HEK293 (cell line): ENCODE results near the gene PLEKHM1.

Experiments used
- CTCF ChIA-PET: fragments of 350-600 bp; formaldehyde crosslinking; extraction: SDS; loops from one replicate; lab custom pipeline; 2021; ENCODE audit warnings: antibody characterized with exemption; lab: Yijun Ruan, JAX
- POLR2A ChIA-PET: fragments of 300-600 bp; formaldehyde crosslinking; extraction: SDS; loops from one replicate; lab custom pipeline; 2020; ENCODE audit warnings: antibody characterized with exemption, inconsistent platforms; lab: Yijun Ruan, JAX
- H3K27ac ChIP-seq: fragments of 200-500 bp; sonication (Bioruptor generic); 2 replicates; pipeline ENCODE4 v1.5.1; 2014; ENCODE audit warnings: low read depth, low read length, control low read depth, inconsistent platforms; ENCODE audit errors: extremely low read depth
- H3K36me3 ChIP-seq, 2 experiments: fragments of 200-500 bp in 1 of 2; sonication (Bioruptor generic) in 1 of 2; 1 replicate in 1 of 2; 2 replicates in 1 of 2; pipeline ENCODE4 v1.5.1; 2014 to 2017; ENCODE audit warnings: inconsistent platforms in 2 of 2, low read length in 2 of 2; ENCODE audit not compliant: control insufficient read depth in 2 of 2, insufficient read depth in 1 of 2
- H3K4me1 ChIP-seq: fragments of 200-500 bp; sonication (Bioruptor generic); 2 replicates; pipeline ENCODE4 v1.5.1; 2014; ENCODE audit warnings: mild to moderate bottlenecking, low read length, inconsistent platforms; ENCODE audit not compliant: control insufficient read depth, insufficient read depth
- H3K4me3 ChIP-seq: 2 replicates; pipeline ENCODE4 v1.5.1; 2011; ENCODE audit warnings: low read depth, mild to moderate bottlenecking, control low read depth, low read length, moderate library complexity
- H3K9me3 ChIP-seq: fragments of 200-500 bp; sonication (Bioruptor generic); 2 replicates; pipeline ENCODE4 v1.5.1; 2014; ENCODE audit warnings: low read depth, low read length, inconsistent platforms; ENCODE audit not compliant: control insufficient read depth, insufficient read depth
- GLIS2 ChIP-seq: fragments of 450-650 bp; formaldehyde crosslinking; IDR thresholded peaks from 2 replicates; pipeline ENCODE4 v1.5.1; 2016; ENCODE audit warnings: missing biosample characterization, missing genetic modification characterization
- KLF8 ChIP-seq: fragments of 450-650 bp; formaldehyde crosslinking; IDR thresholded peaks from 2 replicates; pipeline ENCODE4 v1.5.1; 2016; ENCODE audit warnings: missing biosample characterization, missing genetic modification characterization
- SCRT2 ChIP-seq: fragments of 450-650 bp; formaldehyde crosslinking; IDR thresholded peaks from 2 replicates; pipeline ENCODE4 v1.5.1; 2016; ENCODE audit warnings: missing biosample characterization, missing genetic modification characterization
- WT1 ChIP-seq: fragments of 450-650 bp; formaldehyde crosslinking; IDR thresholded peaks from 2 replicates; pipeline ENCODE4 v1.5.1; 2016; ENCODE audit warnings: missing biosample characterization, missing genetic modification characterization
- ZBTB17 ChIP-seq: fragments of 450-650 bp; formaldehyde crosslinking; IDR thresholded peaks from 2 replicates; pipeline ENCODE4 v1.5.1; 2016; ENCODE audit warnings: missing biosample characterization, missing genetic modification characterization
- ZNF132 ChIP-seq: fragments of 450-650 bp; formaldehyde crosslinking; IDR thresholded peaks from 2 replicates; pipeline ENCODE4 v1.5.1; 2017; ENCODE audit warnings: missing biosample characterization, missing genetic modification characterization, borderline replicate concordance
- ZNF155 ChIP-seq: fragments of 450-650 bp; formaldehyde crosslinking; IDR thresholded peaks from 2 replicates; pipeline ENCODE4 v1.5.1; 2016; ENCODE audit warnings: missing biosample characterization, missing genetic modification characterization
- ZNF335 ChIP-seq: fragments of 450-650 bp; formaldehyde crosslinking; conservative IDR thresholded peaks from 2 replicates; pipeline ENCODE4 v1.5.1; 2016; ENCODE audit warnings: missing biosample characterization, missing genetic modification characterization
- ZNF354C ChIP-seq: fragments of 450-650 bp; formaldehyde crosslinking; IDR thresholded peaks from 2 replicates; pipeline ENCODE4 v1.5.1; 2016; ENCODE audit warnings: missing biosample characterization, missing genetic modification characterization, low read depth, borderline replicate concordance
- ZNF433 ChIP-seq: fragments of 450-650 bp; formaldehyde crosslinking; IDR thresholded peaks from 2 replicates; pipeline ENCODE4 v1.5.1; 2016; ENCODE audit warnings: missing biosample characterization, missing genetic modification characterization, low read depth
- ZNF571 ChIP-seq: fragments of 450-650 bp; formaldehyde crosslinking; IDR thresholded peaks from 2 replicates; pipeline ENCODE4 v1.5.0; 2017; ENCODE audit warnings: missing biosample characterization, missing genetic modification characterization
- ZNF664 ChIP-seq: fragments of 450-650 bp; formaldehyde crosslinking; IDR thresholded peaks from 2 replicates; pipeline ENCODE4 v1.5.1; 2016; ENCODE audit warnings: missing biosample characterization, missing genetic modification characterization
- ZXDB ChIP-seq: fragments of 450-650 bp; formaldehyde crosslinking; IDR thresholded peaks from 2 replicates; pipeline ENCODE4 v1.5.1; 2016; ENCODE audit warnings: missing biosample characterization, missing genetic modification characterization
- TF ChIP-seq, protein P1 (sequence below): fragments of 450-650 bp; formaldehyde crosslinking; IDR thresholded peaks from 2 replicates; pipeline ENCODE4 v1.5.1; 2016; ENCODE audit warnings: missing biosample characterization, missing genetic modification characterization
- TF ChIP-seq, protein P2 (sequence below): fragments of 450-650 bp; formaldehyde crosslinking; IDR thresholded peaks from 2 replicates; pipeline ENCODE4 v1.5.1; 2016; ENCODE audit warnings: missing biosample characterization, missing genetic modification characterization, borderline replicate concordance
- TF ChIP-seq, protein P3 (sequence below): fragments of 450-650 bp; formaldehyde crosslinking; IDR thresholded peaks from 2 replicates; pipeline ENCODE4 v1.5.1; 2016; ENCODE audit warnings: missing biosample characterization, missing genetic modification characterization

Gene PLEKHM1

DNA sequence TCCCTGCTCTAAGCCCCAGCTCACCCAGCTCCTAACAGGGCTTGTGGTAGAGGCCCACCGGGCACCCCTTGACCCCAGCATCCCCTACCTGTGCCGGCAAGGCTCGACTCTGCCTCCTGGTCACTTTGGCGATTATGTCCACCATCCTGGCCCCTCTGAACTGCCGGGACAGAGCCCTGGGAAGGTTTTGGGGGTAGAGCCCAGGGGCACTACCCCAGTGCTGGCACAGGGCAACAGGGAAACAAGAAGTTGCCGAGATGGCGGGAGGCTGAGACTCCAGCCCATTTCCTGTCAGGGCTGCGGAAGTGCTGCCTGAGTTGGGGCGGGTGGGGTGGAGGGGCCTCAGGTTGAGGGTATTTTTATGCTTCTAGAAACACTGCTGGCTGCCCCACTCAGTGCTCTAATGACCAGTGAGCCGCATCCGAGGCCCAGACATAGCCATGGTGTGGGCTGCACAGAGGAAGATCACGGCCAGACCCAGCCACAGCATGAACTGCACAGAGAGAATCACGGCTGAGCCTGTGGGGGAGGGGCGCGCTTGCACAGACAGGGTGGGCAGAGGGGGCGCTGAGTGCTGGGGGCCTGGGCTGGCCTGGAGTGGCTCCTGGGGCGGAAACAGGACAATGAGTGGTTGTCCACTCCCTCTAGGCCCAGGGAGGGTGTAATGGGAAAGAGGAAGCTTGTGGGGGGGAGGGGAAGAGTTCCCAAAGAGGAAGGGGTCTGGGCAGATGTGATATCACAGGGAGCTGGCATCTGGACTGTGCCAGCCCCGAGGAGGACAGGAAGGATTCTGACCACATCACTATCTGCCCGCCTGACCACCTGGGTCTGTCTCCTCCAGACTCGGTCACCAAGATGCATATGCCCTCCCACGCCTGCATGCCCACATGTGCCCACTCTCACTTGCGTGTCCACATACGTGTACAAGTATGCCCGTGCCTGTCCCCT is 80.1 kb downstream of the PLEKHM1 start:
- Histone ChIP-seq H3K9me3 (no peaks in the 10 kb centered on the region), H3K4me1 (no peaks in the 10 kb centered on the region), H3K36me3 (peaks cover 0 to 10% of the 10 kb centered on the region in 2 experiments; a peak in 2 of 3 replicates), H3K27ac (no peak overlapping the region), H3K4me3 (no peak overlapping the region)
- ChIA-PET CTCF (interaction anchor here (0.5 to 2.1 kb wide), 3 partner anchors 12 to 27 kb away, joined by 3 to 14 read pairs (median 3); no protein-coding TSS in a partner anchor), POLR2A (interaction anchor here (2.5 kb wide), 1 partner anchor 15 kb away, joined by 10 read pairs; no protein-coding TSS in a partner anchor)
- TF ChIP-seq ZNF571 (tag by site-specific recombination) (no peak), KLF8 (tag by site-specific recombination) (no peak), SCRT2 (tag by site-specific recombination) (no peak)

- POLR2A ChIA-PET, result no interaction called here
- H3K36me3 ChIP-seq, result peaks cover 0 to 16% of the 10 kb centered on the region in 2 experiments; a peak in 2 of 3 replicates
- H3K4me3 ChIP-seq, result no peak overlapping the region
- no peak overlapping the region for H3K27ac ChIP-seq
- TF ChIP-seq ZNF335 (tag by site-specific recombination), result no peak
- TF ChIP-seq ZNF155, result no peak
- TF ChIP-seq ZNF354C, result no peak
- no peak for TF ChIP-seq ZNF664 (tag by site-specific recombination)
- no peak for TF ChIP-seq ZXDB (tag by site-specific recombination)
- H3K4me1 ChIP-seq, result no peaks in the 10 kb centered on the region
- CTCF ChIA-PET, result interaction anchor here (0.5 to 2.1 kb wide), 4 partner anchors 12 to 26 kb away, joined by 3 to 14 read pairs (median 3); no protein-coding TSS in a partner anchor
- H3K9me3 ChIP-seq, result no peaks in the 10 kb centered on the region
Observed at GRCh38 chr17:45409659-45410076, 80.9 kb downstream of the PLEKHM1 start.

- H3K27ac ChIP-seq, result no peak overlapping the region
- ChIA-PET CTCF (interaction anchor here (0.5 to 2.1 kb wide), 8 partner anchors 11 to 443 kb away, joined by 3 to 14 read pairs (median 3); no protein-coding TSS in a partner anchor), POLR2A (interaction anchor here (0.8 kb wide), 1 partner anchor 17 kb away, joined by 4 read pairs; no protein-coding TSS in a partner anchor)
- no peaks in the 10 kb centered on the region for H3K4me1 ChIP-seq
- TF ChIP-seq ZBTB17 (tag by site-specific recombination) (0 out of 2 replicates have a peak, but pooled peaks have one; percentile 10), GLIS2 (tag by site-specific recombination) (peak; percentile 29; the same call in 1 of the 2 replicates), WT1 (tag by site-specific recombination) (no peak)
- H3K4me3 ChIP-seq, result no peak overlapping the region
- no peaks in the 10 kb centered on the region for H3K9me3 ChIP-seq
- H3K36me3 ChIP-seq, result peaks cover 0 to 24% of the 10 kb centered on the region in 2 experiments; a peak in 1 of 3 replicates
Observed at GRCh38 chr17:45408611-45409421, 81.7 kb downstream of the PLEKHM1 start.

- no peak overlapping the region for H3K4me3 ChIP-seq
- ChIA-PET CTCF (interaction anchor here (1.2 to 1.5 kb wide), 4 partner anchors 20 to 271 kb away, joined by 3 to 5 read pairs (median 4); partner anchors contain the start of gene ACBD4), POLR2A (interaction anchor here (1.3 kb wide), 1 partner anchor 19 kb away, joined by 3 read pairs; no protein-coding TSS in a partner anchor)
- H3K27ac ChIP-seq, result no peak overlapping the region
- TF ChIP-seq, protein P1, sequence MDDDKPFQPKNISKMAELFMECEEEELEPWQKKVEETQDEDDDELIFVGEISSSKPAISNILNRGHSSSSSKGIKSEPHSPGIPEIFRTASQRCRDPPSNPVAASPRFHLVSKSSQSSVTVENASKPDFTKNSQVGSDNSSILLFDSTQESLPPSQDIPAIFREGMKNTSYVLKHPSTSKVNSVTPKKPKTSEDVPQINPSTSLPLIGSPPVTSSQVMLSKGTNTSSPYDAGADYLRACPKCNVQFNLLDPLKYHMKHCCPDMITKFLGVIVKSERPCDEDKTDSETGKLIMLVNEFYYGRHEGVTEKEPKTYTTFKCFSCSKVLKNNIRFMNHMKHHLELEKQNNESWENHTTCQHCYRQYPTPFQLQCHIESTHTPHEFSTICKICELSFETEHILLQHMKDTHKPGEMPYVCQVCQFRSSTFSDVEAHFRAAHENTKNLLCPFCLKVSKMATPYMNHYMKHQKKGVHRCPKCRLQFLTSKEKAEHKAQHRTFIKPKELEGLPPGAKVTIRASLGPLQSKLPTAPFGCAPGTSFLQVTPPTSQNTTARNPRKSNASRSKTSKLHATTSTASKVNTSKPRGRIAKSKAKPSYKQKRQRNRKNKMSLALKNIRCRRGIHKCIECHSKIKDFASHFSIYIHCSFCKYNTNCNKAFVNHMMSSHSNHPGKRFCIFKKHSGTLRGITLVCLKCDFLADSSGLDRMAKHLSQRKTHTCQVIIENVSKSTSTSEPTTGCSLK (tag by site-specific recombination), result no peak
- TF ChIP-seq ZNF433 (no peak), ZNF132 (tag by site-specific recombination) (no peak)
- TF ChIP-seq, protein P2, sequence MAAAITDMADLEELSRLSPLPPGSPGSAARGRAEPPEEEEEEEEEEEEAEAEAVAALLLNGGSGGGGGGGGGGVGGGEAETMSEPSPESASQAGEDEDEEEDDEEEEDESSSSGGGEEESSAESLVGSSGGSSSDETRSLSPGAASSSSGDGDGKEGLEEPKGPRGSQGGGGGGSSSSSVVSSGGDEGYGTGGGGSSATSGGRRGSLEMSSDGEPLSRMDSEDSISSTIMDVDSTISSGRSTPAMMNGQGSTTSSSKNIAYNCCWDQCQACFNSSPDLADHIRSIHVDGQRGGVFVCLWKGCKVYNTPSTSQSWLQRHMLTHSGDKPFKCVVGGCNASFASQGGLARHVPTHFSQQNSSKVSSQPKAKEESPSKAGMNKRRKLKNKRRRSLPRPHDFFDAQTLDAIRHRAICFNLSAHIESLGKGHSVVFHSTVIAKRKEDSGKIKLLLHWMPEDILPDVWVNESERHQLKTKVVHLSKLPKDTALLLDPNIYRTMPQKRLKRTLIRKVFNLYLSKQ (tag by site-specific recombination), result no peak
- TF ChIP-seq, protein P3, sequence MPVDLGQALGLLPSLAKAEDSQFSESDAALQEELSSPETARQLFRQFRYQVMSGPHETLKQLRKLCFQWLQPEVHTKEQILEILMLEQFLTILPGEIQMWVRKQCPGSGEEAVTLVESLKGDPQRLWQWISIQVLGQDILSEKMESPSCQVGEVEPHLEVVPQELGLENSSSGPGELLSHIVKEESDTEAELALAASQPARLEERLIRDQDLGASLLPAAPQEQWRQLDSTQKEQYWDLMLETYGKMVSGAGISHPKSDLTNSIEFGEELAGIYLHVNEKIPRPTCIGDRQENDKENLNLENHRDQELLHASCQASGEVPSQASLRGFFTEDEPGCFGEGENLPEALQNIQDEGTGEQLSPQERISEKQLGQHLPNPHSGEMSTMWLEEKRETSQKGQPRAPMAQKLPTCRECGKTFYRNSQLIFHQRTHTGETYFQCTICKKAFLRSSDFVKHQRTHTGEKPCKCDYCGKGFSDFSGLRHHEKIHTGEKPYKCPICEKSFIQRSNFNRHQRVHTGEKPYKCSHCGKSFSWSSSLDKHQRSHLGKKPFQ (tag by site-specific recombination), result no peak
- H3K4me1 ChIP-seq, result no peaks in the 10 kb centered on the region
- H3K9me3 ChIP-seq, result no peaks in the 10 kb centered on the region
- peaks cover 6 to 49% of the 10 kb centered on the region in 2 experiments; a peak in 2 of 3 replicates for H3K36me3 ChIP-seq
Observed at GRCh38 chr17:45406107-45406506, 84.4 kb downstream of the PLEKHM1 start.
